8988T (cell line): ENCODE measurements around the gene PRR12.
A peak's percentile ranks its signal among the peaks of the same experiment; 100 is the strongest.

ENCODE experiments used
- DNase-seq: peaks from one replicate; pipeline ENCODE4 v3.0.0; 2011

The PRR12 gene

GRCh38 chr19:49669516-49669915 is 78.5 kb downstream of the PRR12 start:
- no peak for DNase-seq

- peak; percentile 92 for DNase-seq
These were observed 81.3 kb downstream of the PRR12 start for GRCh38 chr19:49672131-49672919.
